HT-29 (cell line): ENCODE measurements around the gene SH2D7. TPM values are rescaled to one million over a fixed set of nuclear protein-coding genes. Genes with fewer than 3 reads are reported as not detected.

Source experiments
- DNase-seq: peaks from one replicate; pipeline ENCODE4 v3.0.0-alpha.2; 2015; ENCODE audit warnings: low spot score
- total RNA-seq: library from RNA; depleted of rRNA; stranded (reverse); fragments of >200 nt; shearing (Covaris generic); gene quantifications from 2 replicates; pipeline ENCODE4 v1.2.3, GENCODE V29; 2014

Gene SH2D7
- total RNA-seq, 1 experiment from 2014 or later: 0.05 TPM

- no peak for DNase-seq
Measured at GRCh38 chr15:78103406-78104118, 11.2 kb downstream of the SH2D7 start.

DNA sequence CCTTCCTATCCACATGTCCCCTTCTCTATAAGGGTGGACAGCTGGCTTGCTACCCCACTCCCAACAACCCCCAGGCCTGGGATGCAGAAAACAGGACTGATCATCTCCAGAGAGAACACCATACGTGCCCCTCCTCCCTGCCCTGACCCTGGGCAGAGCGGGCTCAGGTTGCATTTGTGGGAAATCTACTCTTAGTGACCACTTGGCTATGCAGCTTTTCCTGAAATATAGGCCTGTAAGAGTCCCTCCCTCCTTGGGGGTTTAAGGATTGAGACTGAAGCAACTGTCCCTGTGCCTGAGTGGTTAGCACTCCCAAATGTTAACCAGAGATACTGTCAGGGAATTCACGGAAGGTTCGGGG is 11.7 kb downstream of the SH2D7 start:
- DNase-seq: no peak

DNA sequence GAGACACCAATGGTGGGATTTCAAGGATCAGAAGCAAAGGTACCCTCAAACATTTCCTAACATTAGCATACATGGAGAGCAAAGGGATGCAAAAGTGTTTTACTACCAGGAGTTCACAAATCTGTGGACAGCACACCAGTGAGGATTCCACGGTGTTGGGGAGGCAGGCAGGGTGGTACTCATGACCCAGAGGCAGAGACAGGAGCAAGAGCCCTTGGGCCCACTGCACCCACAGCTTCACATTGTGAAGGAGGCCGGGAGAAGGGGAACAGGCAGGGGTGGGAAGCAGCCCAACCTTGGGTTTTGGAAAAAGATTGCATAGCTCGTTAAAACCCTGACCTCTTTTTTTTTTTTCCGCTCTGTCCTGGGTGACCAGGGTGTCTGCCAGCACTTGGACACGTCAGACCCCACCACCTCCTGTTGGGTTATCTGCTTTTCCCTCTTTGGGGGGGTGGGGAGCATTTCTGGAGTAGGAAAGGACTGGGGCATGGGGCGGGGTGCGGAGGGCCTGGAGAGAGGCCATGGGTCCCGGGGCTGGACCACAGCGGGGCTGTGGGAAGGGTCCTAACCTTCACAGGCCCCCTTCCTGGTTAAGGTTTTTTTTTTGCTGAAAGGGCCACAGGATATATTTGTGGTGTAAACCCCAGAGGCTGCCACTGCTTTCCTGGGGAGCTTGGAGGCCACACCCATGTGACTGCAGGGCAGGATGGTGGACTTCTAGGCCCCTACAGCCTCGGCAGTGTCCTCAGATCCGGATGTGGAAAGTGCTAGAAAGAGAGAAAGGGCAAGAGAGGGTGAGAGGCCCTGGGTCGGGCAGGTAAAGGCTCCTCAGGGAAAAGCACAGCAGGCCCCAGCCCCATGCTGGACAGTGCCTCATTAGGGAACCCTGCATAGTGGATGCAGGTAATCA is 12.5 kb downstream of the SH2D7 start:
- no peak for DNase-seq

DNA sequence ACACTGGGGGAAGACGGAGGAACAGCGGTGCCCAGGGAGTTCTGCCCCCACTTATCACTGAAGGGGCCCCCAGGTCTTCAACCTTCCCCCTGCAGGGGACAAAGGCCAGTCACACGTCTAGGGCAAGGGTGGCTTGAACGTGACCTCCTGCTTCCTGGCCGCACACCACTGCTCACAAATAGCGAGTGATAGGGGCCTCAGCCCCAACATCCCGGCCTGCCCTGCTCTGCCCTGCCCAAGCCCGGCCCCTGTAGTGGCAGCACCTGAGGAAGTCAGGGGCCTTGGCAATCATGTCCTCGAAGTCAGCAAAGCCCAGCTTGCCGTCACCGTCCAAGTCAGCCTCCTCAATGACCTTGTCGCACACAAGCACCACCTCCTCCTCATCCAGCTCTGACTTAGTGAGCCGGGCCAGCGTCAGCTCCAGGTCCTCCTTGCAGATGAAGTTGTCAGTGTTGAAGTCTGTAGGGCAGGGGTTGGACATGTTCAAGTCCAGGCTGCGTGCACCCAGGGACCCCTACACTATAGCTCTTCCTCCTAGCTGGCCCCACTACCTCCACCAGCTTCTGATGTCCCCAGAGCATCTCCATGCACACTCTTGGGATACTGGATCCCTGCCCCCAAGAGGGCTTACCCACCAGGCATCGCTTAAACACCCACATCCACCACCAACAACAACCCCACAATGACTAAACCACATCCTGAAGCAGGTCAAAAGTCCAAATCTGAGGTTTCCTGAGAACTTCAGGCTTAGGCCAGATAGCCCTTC is 13.3 kb downstream of the SH2D7 start:
- no peak for DNase-seq

DNA sequence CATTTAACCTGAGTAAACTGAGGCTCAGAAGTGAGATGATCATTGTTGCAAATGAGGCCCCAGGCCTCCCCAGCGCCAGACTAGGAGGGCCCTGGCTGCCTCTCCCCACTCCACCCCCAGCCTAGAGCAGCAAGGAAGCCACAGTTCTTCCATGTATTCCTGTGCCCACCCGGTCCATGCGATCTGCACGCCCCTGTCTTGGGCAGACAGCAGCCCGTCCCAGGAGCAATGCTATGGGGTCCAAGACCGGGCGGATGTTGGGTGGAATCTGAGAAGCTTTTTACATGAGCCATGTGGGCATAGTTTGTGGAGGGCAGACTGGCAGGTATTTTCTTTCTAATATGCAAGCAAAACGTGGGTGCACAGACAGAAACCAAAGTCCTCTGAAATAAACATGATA is 15.1 kb downstream of the SH2D7 start:
- DNase-seq: no peak

DNA sequence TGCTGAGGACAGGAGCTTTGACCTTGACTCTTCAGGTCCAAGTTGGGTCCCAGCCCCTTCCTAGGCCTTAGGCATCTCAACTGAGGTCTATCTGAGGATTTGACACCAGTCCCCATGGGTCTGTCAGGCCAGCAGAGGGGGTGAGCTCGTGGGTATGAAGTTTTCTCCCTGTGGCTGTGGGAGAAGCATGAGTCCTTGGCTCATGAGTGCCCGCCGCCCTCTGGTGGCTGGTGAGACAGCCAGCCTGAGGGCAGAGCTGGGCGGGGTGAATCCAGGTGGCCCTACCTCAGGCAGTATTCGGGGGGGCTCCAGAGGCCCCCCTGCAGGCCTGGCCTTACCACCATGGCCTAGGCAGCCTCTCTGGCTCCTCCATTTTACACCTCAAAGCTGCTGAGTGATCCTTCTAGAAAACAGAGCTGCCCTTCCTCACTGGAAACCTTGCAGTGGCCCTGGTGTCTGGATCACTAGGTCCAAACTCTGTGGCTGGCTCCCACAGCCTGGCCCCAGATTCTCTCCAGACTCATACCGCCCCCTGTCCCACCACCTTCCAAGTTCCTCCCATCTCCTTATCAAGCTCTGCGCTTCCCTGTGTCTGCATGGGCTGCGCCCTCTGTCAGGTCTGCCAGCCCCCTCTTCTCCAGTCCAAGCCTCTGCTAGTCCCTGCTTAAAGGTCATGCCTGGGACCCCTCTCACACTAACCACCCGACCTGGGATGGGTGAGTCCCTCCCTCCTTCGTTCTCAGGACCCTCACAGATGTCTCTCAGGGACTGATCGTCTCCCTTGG is 16.1 kb downstream of the SH2D7 start:
- DNase-seq: peak; percentile 97

GRCh38 chr15:78109156-78109555 is 16.8 kb downstream of the SH2D7 start:
- DNase-seq: no peak

- no peak for DNase-seq
Measured at GRCh38 chr15:78110096-78110495, 17.7 kb downstream of the SH2D7 start.

GRCh38 chr15:78110916-78111475 is 18.6 kb downstream of the SH2D7 start:
- no peak for DNase-seq

DNA sequence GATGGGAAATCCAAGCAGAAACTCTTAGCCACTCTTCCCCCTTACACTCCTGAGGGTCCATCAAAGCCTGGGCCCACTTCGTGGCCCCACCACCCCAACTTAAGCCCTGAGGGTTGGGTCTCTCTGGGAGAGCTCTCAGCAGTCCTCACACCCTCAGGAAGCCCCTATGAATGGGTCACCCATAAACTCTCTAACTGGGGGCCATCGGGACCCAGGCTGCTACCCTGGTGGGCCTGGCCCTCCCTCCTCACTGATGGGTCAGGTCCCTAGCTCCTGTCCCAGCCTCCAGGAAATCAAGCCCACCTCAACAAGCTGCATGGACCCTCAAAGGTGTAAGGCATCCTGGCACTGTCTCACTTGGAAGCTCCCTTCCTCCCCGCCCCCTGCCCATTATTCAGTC is 19.4 kb downstream of the SH2D7 start:
- DNase-seq: no peak

DNA sequence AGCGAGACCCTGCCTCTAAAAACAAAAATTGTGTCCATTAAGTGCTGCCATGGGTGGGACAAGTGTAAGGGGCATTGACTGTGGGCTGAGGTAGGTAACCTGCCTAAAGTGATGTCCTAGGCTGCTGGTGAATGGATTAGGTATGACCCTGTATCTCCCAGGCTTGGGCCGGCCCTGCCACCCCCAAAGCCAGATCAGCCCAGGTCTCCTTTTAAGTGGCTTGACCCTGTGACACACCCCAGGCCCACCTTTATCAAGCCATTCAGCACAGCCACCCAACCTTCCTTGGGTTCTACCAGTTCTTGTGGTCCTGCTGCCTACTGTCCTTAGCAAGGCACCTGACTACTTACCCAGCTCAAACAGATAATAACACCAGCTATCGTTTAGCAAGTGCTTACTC is 20.2 kb downstream of the SH2D7 start:
- no peak for DNase-seq

GRCh38 chr15:78120523-78120922 is 28.2 kb downstream of the SH2D7 start:
- DNase-seq: no peak

- no peak for DNase-seq
Measured at GRCh38 chr15:78125267-78125666, 32.9 kb downstream of the SH2D7 start.

DNA sequence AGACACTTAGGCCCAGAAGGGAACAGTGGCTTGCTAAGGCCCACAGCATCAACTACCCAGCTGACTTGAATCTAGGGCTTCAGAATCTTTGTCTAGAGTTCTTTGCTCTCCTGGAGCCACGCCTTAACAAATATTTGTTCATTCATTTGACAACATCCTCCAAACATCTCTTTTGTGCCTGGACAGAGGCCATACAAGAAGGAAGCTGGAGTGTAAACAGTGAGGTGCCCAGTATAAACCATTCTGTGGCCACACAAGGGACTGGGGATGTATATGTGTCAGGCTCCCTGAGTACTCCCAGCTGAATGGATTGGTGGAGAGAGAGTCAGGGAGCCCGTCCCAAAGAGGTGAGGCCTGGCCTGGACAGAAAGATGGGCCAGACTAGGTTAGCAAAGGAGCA is 35.5 kb downstream of the SH2D7 start:
- DNase-seq: no peak

DNA sequence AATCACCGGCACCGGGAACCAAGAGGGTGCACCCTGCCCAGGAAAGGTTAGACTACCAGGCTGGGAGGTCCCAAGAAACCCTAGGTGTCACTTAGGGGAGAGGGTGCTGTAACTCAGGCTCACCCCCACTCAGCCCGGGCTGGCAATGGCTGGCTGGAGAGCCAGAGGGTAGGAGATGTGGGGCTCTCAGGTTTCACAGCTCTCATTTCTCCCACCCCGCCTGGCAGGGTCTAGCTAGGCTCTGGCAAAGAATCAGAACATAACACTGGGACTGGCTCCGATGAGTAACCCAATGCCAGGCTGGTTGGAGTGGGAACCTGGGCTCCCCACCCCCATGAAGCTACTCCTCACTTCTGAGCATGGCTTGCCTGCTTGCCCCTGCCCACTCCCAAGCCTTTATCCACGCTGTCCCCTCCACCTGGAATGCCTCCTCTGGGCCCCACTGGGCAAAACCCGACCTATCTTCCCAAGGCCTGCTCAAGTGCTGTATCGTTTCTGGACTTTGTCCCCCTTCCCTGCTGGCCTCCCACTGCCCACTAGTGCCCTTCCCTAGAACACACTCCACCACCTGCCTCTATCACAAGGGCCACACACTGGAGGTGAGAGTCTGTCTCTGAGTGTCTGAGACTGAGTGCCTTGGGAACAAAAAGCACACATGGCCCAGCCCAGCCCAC is 36.9 kb downstream of the SH2D7 start:
- no peak for DNase-seq

DNA sequence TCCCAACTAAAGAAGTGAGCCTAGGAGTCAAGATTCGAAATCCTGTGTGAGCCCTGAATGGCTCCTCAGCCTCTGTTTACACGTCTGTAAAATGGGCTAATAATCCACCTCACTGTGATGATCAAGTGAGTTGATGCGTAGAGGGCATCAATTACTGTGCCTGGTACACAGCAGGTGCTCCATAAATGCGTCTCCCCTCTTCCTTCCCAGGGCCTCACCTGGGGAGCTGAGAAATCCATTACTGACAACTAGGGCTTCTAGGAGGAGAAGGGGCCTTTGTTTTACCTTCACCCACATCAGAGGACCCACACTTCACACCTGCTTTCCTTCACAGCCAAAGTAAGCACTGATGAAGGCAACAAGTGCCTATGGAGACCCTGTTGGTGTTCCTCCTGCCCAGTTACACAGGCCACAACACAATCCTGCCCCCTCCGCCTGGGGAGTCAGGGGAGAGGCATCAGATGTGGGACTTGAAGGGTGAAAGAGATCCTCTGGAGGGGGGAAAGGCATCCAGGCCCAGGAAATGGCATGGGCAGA is 37.5 kb downstream of the SH2D7 start:
- no peak for DNase-seq

- DNase-seq: no peak
Measured at GRCh38 chr15:78130466-78131294, 38.3 kb downstream of the SH2D7 start.

DNA sequence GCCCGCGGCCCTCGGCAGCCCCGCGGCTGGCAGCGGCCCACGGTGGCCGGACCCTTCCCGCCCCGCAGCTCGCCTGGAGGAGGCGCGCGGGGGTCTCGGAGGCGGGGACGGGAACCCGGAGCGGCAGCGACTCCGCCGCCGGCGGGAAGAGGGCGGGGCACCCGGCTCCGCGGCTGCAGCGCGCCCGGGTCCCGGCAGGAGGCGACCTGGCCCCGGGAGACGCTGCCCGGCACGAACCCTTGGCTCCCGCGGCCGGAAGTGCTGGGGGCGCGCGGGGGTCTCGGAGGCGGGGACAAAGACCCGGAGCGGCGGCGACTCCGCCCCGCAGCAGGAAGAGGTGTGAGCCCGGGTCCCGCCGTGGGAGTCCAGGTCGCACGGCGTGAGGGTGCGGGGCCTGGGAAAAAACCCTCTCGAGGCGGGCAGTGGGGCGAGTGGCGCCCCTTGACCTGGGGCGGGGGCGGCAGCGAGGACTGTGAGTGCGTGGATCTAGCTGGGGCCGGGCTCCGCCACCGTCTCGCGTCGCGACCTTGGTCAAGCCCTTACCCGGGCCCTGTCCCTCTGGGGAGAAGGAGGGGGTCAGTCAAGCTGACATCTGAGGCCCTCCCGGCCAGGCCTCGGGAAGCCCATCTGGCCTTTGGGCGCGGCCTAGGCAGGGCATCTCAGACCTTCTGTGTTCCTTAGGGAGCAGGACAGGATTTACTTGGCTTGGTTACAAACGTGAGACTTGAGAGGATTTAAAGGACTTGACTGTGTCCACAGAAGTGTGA is 39.1 kb downstream of the SH2D7 start, which contains the start of gene CIB2:
Gene CIB2 (minus strand): TSS at position 151 of the 767 bp plus-strand sequence. CDS start 230 bp downstream, outside the sequence.
- DNase-seq: peak; percentile 54
